ENCODE results near the gene EXOC3.

Gene EXOC3

GRCh38 chr5:514673-515072, 71.7 kb downstream of the EXOC3 start:
- in situ Hi-C loops (cut with HindIII; ENCODE audit: low pct_ligation_motif_present, low sequenced_read_pairs), result no loop called here
- Histone ChIP-seq H3K4me3 (ENCODE audit: low read depth, low read length) (no peak overlapping the region), H3K36me3 (replicated peaks) (no peaks in the 10 kb centered on the region), H3K27me3 (replicated peaks) (peaks cover 20% of the 10 kb centered on the region), H3K27ac (no peak overlapping the region)
- DNase-seq, result no peak
- TF ChIP-seq, protein P1, sequence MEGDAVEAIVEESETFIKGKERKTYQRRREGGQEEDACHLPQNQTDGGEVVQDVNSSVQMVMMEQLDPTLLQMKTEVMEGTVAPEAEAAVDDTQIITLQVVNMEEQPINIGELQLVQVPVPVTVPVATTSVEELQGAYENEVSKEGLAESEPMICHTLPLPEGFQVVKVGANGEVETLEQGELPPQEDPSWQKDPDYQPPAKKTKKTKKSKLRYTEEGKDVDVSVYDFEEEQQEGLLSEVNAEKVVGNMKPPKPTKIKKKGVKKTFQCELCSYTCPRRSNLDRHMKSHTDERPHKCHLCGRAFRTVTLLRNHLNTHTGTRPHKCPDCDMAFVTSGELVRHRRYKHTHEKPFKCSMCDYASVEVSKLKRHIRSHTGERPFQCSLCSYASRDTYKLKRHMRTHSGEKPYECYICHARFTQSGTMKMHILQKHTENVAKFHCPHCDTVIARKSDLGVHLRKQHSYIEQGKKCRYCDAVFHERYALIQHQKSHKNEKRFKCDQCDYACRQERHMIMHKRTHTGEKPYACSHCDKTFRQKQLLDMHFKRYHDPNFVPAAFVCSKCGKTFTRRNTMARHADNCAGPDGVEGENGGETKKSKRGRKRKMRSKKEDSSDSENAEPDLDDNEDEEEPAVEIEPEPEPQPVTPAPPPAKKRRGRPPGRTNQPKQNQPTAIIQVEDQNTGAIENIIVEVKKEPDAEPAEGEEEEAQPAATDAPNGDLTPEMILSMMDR (IDR thresholded peaks at IDR 0.05; ENCODE audit: low read depth, low read length, missing control alignments), result no peak

DNA sequence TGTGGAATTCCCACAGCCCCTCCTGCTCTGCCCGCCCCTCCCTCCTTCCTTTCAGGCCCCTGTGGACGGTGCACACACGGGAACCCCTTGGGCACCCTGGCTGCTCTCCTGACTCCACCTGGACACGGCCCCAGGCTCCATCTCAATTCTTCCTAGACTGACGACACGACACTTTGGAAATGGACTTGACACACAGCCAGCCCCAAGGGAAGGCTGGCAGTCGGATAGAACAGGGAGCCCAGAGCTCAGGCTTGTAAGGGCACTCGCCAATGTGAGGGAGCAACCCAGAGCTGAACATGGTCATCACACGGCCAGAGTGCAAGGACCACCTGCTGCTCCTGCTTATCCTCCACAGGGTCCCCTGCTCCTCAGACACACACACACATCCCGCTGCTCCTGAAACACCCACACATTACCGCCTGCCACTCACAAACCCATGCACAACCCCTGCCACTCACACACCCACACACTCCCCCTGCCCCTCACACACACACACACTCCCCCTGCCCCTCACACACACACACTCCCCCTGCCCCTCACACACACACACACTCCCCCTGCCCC, 72.4 kb downstream of the EXOC3 start:
- Histone ChIP-seq H3K27ac (no peak overlapping the region), H3K4me3 (ENCODE audit: low read depth, low read length) (no peak overlapping the region), H3K27me3 (replicated peaks) (peaks cover 20% of the 10 kb centered on the region), H3K36me3 (replicated peaks) (no peaks in the 10 kb centered on the region)
- TF ChIP-seq, protein P1 (IDR thresholded peaks at IDR 0.05; ENCODE audit: low read depth, low read length, missing control alignments), result no peak
- DNase-seq, result no peak
- in situ Hi-C loops (cut with HindIII; ENCODE audit: low pct_ligation_motif_present, low sequenced_read_pairs), result no loop called here

- H3K4me3 ChIP-seq (ENCODE audit: low read depth, low read length), result no peak overlapping the region
- TF ChIP-seq, protein P1 (IDR thresholded peaks at IDR 0.05; ENCODE audit: low read depth, low read length, missing control alignments), result no peak
- H3K27ac ChIP-seq, result no peak overlapping the region
- no peaks in the 10 kb centered on the region for H3K36me3 ChIP-seq (replicated peaks)
- no peak for DNase-seq
- in situ Hi-C loops (cut with HindIII; ENCODE audit: low pct_ligation_motif_present, low sequenced_read_pairs), result no loop called here
- H3K27me3 ChIP-seq (replicated peaks), result peaks cover 27% of the 10 kb centered on the region
These were observed 73.5 kb downstream of the EXOC3 start for GRCh38 chr5:516338-516925.
